Lower leg skin (tissue), 3 donors: Measurements from ENCODE around the gene COL8A1.

Experiments used
- POLR2A ChIP-seq, 2 donors: fragments of 450-650 bp; IDR thresholded peaks; one replicate each; pipeline ENCODE4 v1.6.1; 2016 to 2017; ENCODE audit warnings: antibody characterized with exemption in 2 of 2, mild to moderate bottlenecking in 1 of 2, moderate library complexity in 1 of 2
- TF ChIP-seq, protein P1 (sequence below), 3 donors: fragments of 450-650 bp; IDR thresholded peaks; one replicate each; pipeline ENCODE4 v1.5.1; 2016; ENCODE audit warnings: antibody characterized with exemption in 3 of 3, mild to moderate bottlenecking in 3 of 3, moderate library complexity in 2 of 3

DNA sequence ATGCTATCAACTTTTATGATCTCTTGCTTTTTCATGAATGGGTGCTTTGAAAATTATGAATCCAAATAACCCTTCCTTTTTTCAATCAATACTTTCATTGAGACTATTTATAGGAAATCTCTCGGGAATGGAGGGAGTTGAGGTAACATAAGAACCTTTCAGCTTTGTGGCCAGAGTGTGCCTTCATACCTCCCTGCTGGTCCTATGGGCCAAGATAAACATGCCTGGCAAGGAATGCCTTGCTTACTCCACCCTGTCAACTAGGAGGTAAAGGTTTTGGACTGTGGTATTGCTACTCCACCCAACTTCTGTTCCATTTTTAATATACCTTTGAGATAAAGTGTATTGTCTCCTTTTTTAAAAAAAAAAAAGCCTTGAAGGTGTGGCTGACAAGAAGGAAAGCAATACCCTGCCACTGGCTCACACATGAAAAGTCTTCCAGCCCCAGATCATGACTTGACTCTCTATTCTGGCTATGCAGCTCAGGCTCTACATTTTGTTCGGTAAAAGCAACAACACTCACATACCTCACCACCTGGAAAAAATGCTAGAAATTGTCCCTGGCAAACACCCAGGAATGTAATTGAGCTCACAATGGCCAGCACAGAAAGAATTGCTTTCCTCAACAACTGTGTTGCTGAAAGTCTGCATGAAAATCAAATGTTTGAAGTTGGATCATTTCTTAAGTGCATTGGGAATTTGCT is 35.8 kb downstream of the COL8A1 start:
- TF ChIP-seq, protein P1, sequence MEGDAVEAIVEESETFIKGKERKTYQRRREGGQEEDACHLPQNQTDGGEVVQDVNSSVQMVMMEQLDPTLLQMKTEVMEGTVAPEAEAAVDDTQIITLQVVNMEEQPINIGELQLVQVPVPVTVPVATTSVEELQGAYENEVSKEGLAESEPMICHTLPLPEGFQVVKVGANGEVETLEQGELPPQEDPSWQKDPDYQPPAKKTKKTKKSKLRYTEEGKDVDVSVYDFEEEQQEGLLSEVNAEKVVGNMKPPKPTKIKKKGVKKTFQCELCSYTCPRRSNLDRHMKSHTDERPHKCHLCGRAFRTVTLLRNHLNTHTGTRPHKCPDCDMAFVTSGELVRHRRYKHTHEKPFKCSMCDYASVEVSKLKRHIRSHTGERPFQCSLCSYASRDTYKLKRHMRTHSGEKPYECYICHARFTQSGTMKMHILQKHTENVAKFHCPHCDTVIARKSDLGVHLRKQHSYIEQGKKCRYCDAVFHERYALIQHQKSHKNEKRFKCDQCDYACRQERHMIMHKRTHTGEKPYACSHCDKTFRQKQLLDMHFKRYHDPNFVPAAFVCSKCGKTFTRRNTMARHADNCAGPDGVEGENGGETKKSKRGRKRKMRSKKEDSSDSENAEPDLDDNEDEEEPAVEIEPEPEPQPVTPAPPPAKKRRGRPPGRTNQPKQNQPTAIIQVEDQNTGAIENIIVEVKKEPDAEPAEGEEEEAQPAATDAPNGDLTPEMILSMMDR (IDR thresholded peaks at IDR 0.05): no peak
- no peak for TF ChIP-seq POLR2A (IDR thresholded peaks at IDR 0.05)
